GM19043 (cell line): ENCODE data around the gene RAET1E.
"Not testable (repeated sequence)": the region's sequence is repeated elsewhere in the genome, so short reads cannot be mapped to it uniquely, and the experiment has no call there.

Source experiments
- ATAC-seq: cut with Tn5 transposase; IDR thresholded peaks from one replicate; pipeline ENCODE4 v1.9.1; 2021; ENCODE audit warnings: low read depth; ENCODE audit not compliant: unreplicated experiment

Gene RAET1E

GRCh38 chr6:149897855-149898744, at the start of gene RAET1E:
TSS of gene RAET1E (minus strand) at chr6:149898113. CDS start at chr6:149890901, 7,212 bp downstream.
- ATAC-seq, result no peak

- ATAC-seq, result not testable (repeated sequence)
These were observed 49.6 kb upstream of the RAET1E start for GRCh38 chr6:149947533-149947932.

- ATAC-seq, result not testable (repeated sequence)
These were observed 48.7 kb upstream of the RAET1E start for GRCh38 chr6:149946631-149947030.

- not testable (repeated sequence) for ATAC-seq
These were observed 47.4 kb upstream of the RAET1E start for GRCh38 chr6:149945276-149945675.

- ATAC-seq, result not testable (repeated sequence)
These were observed 45.4 kb upstream of the RAET1E start for GRCh38 chr6:149943321-149943720.

- ATAC-seq, result no peak
These were observed 44.5 kb upstream of the RAET1E start for GRCh38 chr6:149942461-149942829.

- ATAC-seq, result no peak
These were observed 43.9 kb upstream of the RAET1E start, which contains the start of gene ULBP2 for GRCh38 chr6:149941583-149942460. TSS of gene ULBP2 (plus strand) at chr6:149942014. CDS start at chr6:149942073, 59 bp downstream.

- ATAC-seq, result no peak
These were observed 42.7 kb upstream of the RAET1E start for GRCh38 chr6:149940672-149940982.

- ATAC-seq, result no peak
These were observed 42.2 kb upstream of the RAET1E start for GRCh38 chr6:149939909-149940671.

GRCh38 chr6:149939356-149939648, 41.4 kb upstream of the RAET1E start:
- ATAC-seq, result no peak

GRCh38 chr6:149938571-149939355, 40.9 kb upstream of the RAET1E start:
- ATAC-seq, result peak; percentile 80

- not testable (repeated sequence) for ATAC-seq
These were observed 40.2 kb upstream of the RAET1E start for GRCh38 chr6:149938013-149938570.

GRCh38 chr6:149936743-149937142, 38.8 kb upstream of the RAET1E start:
- ATAC-seq, result no peak

- ATAC-seq, result no peak
These were observed 37.8 kb upstream of the RAET1E start for GRCh38 chr6:149935668-149936067.

- no peak for ATAC-seq
These were observed 37.3 kb upstream of the RAET1E start for GRCh38 chr6:149935246-149935645.

GRCh38 chr6:149934249-149935156, 36.6 kb upstream of the RAET1E start:
- ATAC-seq, result no peak

GRCh38 chr6:149933461-149933860, 35.5 kb upstream of the RAET1E start:
- no peak for ATAC-seq

- ATAC-seq, result no peak
These were observed 35.1 kb upstream of the RAET1E start for GRCh38 chr6:149933036-149933435.

- ATAC-seq, result no peak
These were observed 33.6 kb upstream of the RAET1E start for GRCh38 chr6:149931501-149931900.
